Spinal cord (tissue), 10 donors: ENCODE measurements around the gene ARHGAP10. TPM values are rescaled to one million over a fixed set of nuclear protein-coding genes. Genes with fewer than 3 reads are reported as not detected.
"Not testable (repeated sequence)": the region's sequence is repeated elsewhere in the genome, so short reads cannot be mapped to it uniquely, and the experiment has no call there.

Experiments used
- DNase-seq, 6 donors: peaks; one replicate each; pipeline versions ENCODE4 v3.0.0 to v3.0.0-alpha.2; 2013 to 2015; ENCODE audit warnings: low spot score in 6 of 6, low read depth in 4 of 6
- H3K27ac ChIP-seq: one replicate; pipeline ENCODE4 v1.5.1; 2013; ENCODE audit warnings: low read depth, low read length, control low read depth
- H3K27me3 ChIP-seq: one replicate; pipeline ENCODE4 v1.6.1; 2013; ENCODE audit warnings: low read length; ENCODE audit not compliant: control insufficient read depth, insufficient read depth
- H3K36me3 ChIP-seq: one replicate; pipeline ENCODE4 v1.6.1; 2013; ENCODE audit warnings: low read length; ENCODE audit not compliant: control insufficient read depth, insufficient read depth
- H3K4me1 ChIP-seq: one replicate; pipeline ENCODE4 v1.6.1; 2013; ENCODE audit warnings: low read length; ENCODE audit not compliant: control insufficient read depth, insufficient read depth
- H3K4me3 ChIP-seq: one replicate; pipeline ENCODE4 v1.5.1; 2013; ENCODE audit warnings: low read depth, low read length, control low read depth
- H3K9me3 ChIP-seq: one replicate; pipeline ENCODE4 v1.6.1; 2013; ENCODE audit warnings: low read length; ENCODE audit not compliant: control insufficient read depth, insufficient read depth
- WGBS: methylation state at CpG from one replicate; pipeline ENCODE4 v1.1.5; 2013; ENCODE audit warnings: missing lambda C conversion rate; ENCODE audit not compliant: insufficient coverage; 5-methylcytosine and 5-hydroxymethylcytosine counted together
- polyA plus RNA-seq, 2 donors: library from polyadenylated mRNA; unstranded; fragments of 120-200 nt; gene quantifications; one replicate each; pipeline ENCODE4 v1.2.1, GENCODE V29; 2013; ENCODE audit not compliant: insufficient read length in 2 of 2
- total RNA-seq, 2 donors: library from RNA; depleted of rRNA in 1 of 2; stranded (reverse); fragments of 120-200 nt in 1 of 2; fragments of >200 nt in 1 of 2; gene quantifications; one replicate each; pipeline versions ENCODE4 v1.2.3 to v1.2.4, GENCODE V29; 2013 to 2014
- donor health status: healthy.

The ARHGAP10 gene
- total and polyA plus RNA-seq, 4 donors = 6.4 to 27.8 (median 17.4) TPM

DNA sequence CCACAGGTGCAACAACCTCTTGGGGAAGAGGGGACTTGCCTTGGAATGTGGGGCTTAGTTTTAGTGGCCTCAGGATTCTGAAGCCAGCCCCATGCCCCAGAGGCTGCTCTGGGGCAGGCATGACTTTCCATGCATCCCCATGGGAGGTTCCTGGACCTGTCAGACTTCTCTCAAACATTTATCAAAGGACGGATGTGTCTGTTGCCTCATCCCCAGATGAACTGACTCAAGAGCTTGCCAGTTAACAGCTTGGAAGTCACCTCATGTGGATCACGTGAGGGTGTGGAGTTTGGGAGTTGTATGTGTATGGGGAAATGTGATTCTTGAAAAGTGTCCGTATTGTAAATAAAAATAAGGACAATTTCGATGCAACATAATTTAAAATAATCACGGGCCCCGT lies 341.5 kb downstream of the ARHGAP10 start:
- Histone ChIP-seq H3K27me3 (no peaks in the 10 kb centered on the region), H3K36me3 (peaks cover 7% of the 10 kb centered on the region), H3K4me1 (peaks cover 19% of the 10 kb centered on the region), H3K9me3 (peaks cover 4% of the 10 kb centered on the region), H3K4me3 (no peak overlapping the region), H3K27ac (no peak overlapping the region)
- no peak for DNase-seq
- WGBS = 85% methylated on average over 5 of the region's 6 CpGs

DNA sequence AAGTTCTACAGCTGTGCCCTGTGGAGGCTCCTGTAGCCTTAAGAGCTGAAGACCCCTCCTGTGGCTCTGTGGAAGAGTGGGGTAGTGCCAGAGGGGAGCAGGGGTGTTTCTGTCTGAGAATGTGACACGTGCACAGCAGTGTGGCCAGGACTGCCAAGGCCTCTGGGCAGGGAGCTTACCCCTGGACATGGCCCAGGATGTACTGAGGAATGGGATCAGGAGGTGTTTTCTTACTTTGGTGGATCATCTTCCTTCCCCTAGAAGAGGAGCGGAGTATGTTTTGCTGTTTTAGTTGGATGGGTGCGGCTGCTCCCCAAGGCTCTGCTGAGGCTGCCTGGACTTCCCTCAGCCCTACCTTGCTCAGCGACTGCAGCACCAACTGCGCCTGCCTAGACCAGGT lies 342.6 kb downstream of the ARHGAP10 start:
- WGBS = 90% methylated on average over 4 of the region's 5 CpGs
- peaks cover 4% of the 10 kb centered on the region for H3K9me3 ChIP-seq
- H3K4me3 ChIP-seq = no peak overlapping the region
- H3K27ac ChIP-seq = no peak overlapping the region
- DNase-seq = no peak
- H3K27me3 ChIP-seq = no peaks in the 10 kb centered on the region
- H3K36me3 ChIP-seq = peaks cover 7% of the 10 kb centered on the region
- peaks cover 18% of the 10 kb centered on the region for H3K4me1 ChIP-seq

DNA sequence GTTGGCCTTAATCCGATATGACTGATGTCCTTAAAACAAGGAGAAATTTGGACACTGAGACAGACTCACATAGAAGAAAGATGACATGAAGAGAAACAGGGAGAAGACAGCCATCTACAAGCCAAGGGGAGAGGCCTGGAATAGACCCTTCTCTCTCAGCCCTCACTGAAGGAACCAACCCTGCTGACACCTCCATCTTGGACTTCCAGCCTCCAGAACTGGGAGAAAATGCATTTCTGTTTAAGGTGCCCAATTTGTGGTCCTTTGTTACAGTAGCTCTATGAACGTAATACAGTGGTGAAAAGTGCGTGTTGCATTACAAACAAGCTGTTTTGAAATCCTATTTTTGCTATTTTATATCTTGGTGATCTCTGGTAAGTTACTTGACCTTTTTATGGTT lies 343.6 kb downstream of the ARHGAP10 start:
- 100% methylated on average over 2 of the region's 3 CpGs for WGBS
- Histone ChIP-seq H3K9me3 (peaks cover 4% of the 10 kb centered on the region), H3K4me1 (peaks cover 15% of the 10 kb centered on the region), H3K27me3 (no peaks in the 10 kb centered on the region), H3K4me3 (no peak overlapping the region), H3K36me3 (peaks cover 7% of the 10 kb centered on the region), H3K27ac (no peak overlapping the region)
- DNase-seq = no peak

DNA sequence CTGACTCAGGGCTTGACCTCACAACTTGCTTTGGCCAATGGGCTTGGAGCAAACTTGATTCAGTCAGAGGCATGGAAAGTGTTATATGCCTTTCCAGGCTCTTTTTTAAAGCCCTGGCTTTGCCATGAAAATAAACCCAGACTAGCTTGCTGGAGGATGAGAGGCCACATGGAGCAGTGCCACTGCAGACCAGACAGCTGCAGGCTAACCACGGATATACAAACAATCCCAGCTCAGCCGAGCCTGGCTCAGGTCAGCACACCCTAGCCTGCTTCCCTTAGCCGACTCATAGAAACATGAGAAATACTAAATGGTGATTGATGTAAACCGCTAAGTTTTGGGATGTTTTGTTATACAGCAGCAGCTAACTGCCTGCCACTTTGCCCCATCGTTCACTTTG lies 345.1 kb downstream of the ARHGAP10 start:
- no peak for DNase-seq
- Histone ChIP-seq H3K27me3 (no peaks in the 10 kb centered on the region), H3K27ac (no peak overlapping the region), H3K9me3 (peaks cover 4% of the 10 kb centered on the region), H3K36me3 (peaks cover 13% of the 10 kb centered on the region), H3K4me1 (peaks cover 9% of the 10 kb centered on the region), H3K4me3 (no peak overlapping the region)
- 90% methylated on average over 2 of the region's 5 CpGs for whole genome bisulfite sequencing

DNA sequence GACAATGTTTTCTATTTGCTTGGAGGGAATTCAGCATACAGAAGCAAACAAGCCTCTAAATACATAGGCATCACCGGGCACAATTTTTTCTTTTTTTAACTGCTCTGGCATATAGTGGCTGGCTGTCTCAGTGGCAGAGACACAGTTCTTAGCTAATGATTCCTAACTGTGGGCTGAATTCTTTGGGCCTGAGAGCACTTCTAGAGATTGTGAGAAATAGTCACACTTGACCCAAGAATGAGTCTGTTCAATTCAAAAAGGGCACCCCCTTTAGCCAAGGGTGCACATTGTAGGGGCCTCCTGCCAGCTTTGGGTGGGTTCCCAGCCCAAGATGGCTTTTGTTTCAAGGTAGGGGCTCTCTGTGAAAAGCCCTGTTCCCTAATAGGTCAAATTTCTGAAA lies 345.7 kb downstream of the ARHGAP10 start:
- no CpG with 5 or more reads among the region's 1 CpG for WGBS
- H3K27ac ChIP-seq = peak overlapping the region; percentile 58
- H3K36me3 ChIP-seq = peaks cover 9% of the 10 kb centered on the region

DNA sequence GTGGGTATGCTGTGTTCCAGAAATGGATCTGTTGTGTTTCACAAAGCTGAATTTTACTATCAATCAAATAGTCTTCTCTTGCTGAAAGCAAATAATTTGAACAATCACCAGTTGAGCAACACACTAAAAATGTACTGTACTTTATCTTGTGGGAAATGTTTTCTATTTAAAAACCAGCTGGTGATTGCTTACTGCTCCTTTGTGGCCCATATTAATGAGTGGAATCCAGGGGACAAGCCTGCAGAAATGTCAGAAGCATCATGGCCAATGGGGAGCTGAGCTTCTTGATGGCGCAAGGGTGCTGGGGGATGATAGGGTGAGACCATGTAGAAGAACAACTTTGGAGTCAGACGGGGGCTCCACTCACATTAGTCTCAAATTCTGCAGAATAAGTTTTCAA lies 346.2 kb downstream of the ARHGAP10 start:
- Histone ChIP-seq H3K4me1 (peaks cover 9% of the 10 kb centered on the region), H3K27me3 (no peaks in the 10 kb centered on the region), H3K27ac (no peak overlapping the region), H3K36me3 (peaks cover 6% of the 10 kb centered on the region), H3K9me3 (peaks cover 4% of the 10 kb centered on the region), H3K4me3 (no peak overlapping the region)
- DNase-seq = no peak
- 100% methylated on average over 1 of the region's 2 CpGs for WGBS

More for the DNA sequence above, 345.7 kb downstream of the ARHGAP10 start:
- peak in 1 of 6 donors; percentile 50 for DNase-seq
- Histone ChIP-seq H3K27me3 (no peaks in the 10 kb centered on the region), H3K4me3 (no peak overlapping the region), H3K4me1 (peaks cover 9% of the 10 kb centered on the region), H3K9me3 (peaks cover 4% of the 10 kb centered on the region)

DNA sequence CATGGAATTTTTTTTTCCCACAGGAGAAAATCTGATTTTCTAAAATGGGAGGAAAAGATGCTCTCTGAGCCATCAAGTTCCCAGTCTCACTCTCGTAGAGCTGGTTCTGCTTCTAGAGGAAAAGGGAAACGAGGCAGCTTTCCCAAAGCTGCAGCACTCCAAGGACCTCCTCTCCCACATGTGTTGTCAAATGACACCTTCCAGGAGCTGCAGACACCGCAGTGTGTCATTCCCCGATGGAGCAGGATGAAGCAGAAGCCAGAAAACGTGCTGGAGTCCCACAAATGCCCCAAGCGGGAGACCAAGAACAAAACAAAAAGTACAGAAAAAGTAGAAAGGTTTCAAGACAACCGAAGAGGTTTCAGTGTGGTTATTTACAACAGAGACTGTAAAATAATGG lies 348.1 kb downstream of the ARHGAP10 start:
- Histone ChIP-seq H3K4me1 (peaks cover 9% of the 10 kb centered on the region), H3K27me3 (no peaks in the 10 kb centered on the region), H3K9me3 (peaks cover 4% of the 10 kb centered on the region), H3K36me3 (peaks cover 6% of the 10 kb centered on the region), H3K4me3 (no peak overlapping the region), H3K27ac (no peak overlapping the region)
- no peak for DNase-seq
- WGBS = 65% methylated on average over 4 of the region's 7 CpGs

DNA sequence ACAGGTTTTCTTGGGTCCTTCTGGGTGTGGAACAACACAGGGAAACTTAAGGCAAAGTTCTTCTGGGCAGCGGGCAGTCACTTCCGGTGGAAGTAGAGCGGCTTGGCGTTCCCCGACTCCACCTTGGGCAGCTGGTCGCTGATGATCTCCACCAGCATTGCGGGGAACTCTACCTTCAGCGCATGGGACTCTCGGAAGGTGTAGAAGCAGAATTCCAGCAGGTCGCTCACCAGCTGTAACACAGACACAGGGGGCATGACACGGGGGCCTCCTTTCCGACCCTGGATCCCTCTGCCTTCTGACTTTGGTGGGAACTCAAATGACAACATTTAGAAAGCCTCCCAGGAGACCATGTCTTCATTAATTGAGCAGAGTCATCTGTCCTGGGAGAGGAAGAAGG lies 349.4 kb downstream of the ARHGAP10 start:
- H3K4me3 ChIP-seq = no peak overlapping the region
- 99% methylated on average over 12 of the region's 12 CpGs for WGBS
- H3K27ac ChIP-seq = no peak overlapping the region
- DNase-seq = no peak
- no peaks in the 10 kb centered on the region for H3K9me3 ChIP-seq
- peaks cover 9% of the 10 kb centered on the region for H3K4me1 ChIP-seq
- H3K27me3 ChIP-seq = no peaks in the 10 kb centered on the region
- peaks cover 6% of the 10 kb centered on the region for H3K36me3 ChIP-seq

DNA sequence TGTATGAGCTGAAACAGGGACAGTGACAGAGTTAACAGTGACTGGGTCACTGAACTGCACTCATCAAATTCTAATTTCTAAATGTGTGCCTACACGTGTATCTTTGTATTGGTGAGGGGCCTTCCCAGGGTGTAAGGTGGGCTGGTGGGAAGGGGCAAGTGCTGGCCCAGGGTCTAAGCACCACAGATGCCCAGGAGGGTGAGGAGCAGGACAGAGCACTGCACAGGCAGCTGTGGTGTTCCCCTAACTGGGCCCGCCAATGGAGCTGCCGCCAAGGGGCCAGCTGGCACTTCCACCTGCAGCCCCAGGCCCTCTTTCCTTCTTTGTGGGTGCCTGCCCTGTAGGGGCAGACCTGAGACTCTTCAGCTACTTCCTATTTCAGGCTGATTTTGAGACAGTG lies 349.9 kb downstream of the ARHGAP10 start:
- H3K36me3 ChIP-seq = peaks cover 6% of the 10 kb centered on the region
- H3K9me3 ChIP-seq = no peaks in the 10 kb centered on the region
- peaks cover 5% of the 10 kb centered on the region for H3K4me1 ChIP-seq
- no peak overlapping the region for H3K4me3 ChIP-seq
- no peaks in the 10 kb centered on the region for H3K27me3 ChIP-seq
- 93% methylated on average over 3 of the region's 3 CpGs for WGBS
- no peak overlapping the region for H3K27ac ChIP-seq
- no peak for DNase-seq

DNA sequence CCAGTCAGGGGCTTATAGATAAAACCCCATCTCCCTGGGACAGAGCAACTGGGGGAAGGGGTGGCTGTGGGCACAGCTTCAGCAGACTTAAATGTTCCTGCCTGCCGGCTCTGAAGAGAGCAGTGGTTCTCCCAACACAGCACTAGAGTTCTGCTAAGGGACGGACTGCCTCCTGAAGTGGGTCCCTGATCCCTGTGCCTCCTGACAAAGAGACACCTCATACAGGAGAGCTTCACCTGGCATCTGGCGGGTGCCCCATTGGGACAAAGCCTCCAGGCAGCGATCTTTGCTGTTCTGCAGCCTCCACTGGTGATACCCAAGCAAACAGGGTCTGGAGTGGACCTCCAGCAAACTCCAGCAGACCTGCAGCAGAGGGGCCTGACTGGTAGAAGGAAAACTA lies 351.2 kb downstream of the ARHGAP10 start:
- 92% methylated on average over 4 of the region's 4 CpGs for WGBS
- H3K27ac ChIP-seq, H3K36me3 ChIP-seq, H3K9me3 ChIP-seq, H3K27me3 ChIP-seq, H3K4me1 ChIP-seq, H3K4me3 ChIP-seq, DNase-seq: not testable (repeated sequence)
